ENCODE measurements around the gene KCTD13.
"Not testable (repeated sequence)": the region's sequence is repeated elsewhere in the genome, so short reads cannot be mapped to it uniquely, and the experiment has no call there.

Gene KCTD13, protein sequence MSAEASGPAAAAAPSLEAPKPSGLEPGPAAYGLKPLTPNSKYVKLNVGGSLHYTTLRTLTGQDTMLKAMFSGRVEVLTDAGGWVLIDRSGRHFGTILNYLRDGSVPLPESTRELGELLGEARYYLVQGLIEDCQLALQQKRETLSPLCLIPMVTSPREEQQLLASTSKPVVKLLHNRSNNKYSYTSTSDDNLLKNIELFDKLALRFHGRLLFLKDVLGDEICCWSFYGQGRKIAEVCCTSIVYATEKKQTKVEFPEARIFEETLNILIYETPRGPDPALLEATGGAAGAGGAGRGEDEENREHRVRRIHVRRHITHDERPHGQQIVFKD

DNA sequence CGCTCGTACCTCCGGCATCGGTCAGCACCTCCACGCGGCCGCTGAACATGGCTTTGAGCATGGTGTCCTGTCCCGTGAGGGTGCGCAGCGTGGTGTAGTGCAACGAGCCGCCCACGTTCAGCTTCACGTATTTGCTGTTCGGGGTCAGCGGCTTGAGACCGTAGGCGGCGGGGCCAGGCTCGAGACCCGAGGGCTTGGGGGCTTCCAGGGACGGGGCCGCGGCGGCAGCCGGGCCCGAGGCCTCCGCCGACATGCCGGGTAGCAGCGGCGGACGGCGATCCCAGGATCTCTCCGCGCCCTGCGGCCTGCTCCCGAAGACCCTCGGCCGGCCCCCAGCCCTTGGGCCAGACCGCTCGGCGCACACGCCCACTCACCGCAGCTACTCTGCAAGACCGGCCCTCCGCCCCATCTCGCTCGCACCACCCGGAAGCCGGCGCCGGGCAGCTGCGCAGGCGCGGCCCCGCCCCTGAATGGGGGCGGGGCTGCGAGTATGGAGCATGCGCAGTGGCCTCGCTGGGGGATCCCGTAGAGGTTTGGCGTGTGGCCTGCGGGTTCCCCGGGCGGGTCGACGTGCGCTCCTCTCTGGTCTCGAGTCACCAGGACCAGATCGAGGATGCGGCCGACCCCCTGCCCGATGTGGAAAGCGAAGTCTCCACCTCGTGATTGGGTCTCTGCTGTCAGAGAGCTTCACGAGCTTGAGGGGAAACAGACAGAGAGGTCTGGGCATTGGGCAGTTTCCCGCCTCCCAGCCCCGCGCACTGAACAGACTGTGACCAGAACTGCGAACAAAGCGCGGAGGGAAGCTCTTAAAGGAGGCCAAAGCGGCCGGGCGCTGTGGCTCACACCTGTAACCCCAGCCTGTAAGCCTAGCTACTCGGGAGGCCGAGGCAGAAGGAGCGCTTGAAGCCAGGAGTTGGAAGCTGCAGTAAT is at the start of gene KCTD13:
Gene KCTD13 (minus strand): TSS at position 446 of the 930 bp plus-strand sequence. CDS start 193 bp downstream, at position 253.
- peak; percentile 89 for DNase-seq

DNA sequence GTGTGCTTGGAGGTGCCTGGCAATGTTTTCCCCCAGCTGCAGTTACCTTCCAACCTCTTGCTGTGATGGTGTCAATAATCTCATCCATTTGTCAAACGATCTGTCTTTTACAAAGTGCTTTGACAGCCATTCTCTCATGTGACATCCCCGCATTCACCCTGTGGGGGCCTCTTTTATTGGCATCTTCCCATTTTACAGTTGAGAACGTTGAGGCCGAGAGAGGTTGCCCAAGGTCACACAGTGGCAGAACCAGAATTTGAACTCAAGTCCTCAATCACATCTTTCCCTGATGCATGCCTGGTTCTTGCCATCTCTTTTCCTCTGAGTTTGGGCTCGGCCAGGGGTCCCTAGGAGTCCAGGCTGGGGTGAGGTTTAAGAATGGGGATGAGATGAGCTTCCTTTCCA is 49.1 kb upstream of the KCTD13 start:
- DNase-seq: no peak

DNA sequence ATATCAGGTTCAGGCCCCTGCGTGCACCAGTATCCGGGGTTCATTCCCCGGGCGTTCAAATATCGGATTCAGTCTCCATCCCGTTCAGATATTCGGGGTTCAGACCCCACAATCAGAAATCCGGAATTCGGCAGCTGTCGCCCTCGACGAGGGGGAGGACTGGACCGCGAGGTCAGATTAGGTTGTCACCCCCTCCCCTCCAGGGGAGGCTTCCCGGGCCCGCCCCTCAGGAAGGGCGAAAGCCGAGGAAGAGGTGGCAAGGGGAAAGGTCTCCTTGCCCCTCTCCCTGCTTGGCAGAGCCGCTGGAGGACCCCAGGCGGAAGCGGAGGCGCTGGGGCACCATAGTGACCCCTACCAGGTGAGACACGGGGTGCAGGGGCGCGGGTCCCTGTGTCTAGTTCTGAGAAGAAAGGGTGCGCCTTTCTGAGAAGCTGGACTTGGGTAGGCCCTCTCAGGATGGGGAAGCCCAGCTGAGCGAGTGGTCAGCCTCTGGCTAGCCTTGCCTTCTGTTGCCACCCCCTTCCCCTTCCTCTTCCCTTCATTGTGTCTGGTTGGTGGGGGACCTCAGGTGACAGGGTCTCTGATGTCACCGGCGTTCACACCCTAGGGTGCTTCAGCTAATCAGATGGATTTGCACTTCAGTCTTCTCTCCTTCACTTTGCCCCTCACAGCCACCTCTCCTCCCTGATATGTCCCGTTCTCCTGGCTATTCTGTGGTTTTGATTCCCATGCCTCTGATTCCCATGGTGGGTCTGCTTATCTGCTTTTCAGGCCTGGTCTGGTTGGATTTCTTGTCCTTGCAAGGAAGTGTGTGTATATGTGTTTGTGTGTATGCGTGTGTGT is 48.5 kb upstream of the KCTD13 start:
- peak; percentile 45 for DNase-seq

DNA sequence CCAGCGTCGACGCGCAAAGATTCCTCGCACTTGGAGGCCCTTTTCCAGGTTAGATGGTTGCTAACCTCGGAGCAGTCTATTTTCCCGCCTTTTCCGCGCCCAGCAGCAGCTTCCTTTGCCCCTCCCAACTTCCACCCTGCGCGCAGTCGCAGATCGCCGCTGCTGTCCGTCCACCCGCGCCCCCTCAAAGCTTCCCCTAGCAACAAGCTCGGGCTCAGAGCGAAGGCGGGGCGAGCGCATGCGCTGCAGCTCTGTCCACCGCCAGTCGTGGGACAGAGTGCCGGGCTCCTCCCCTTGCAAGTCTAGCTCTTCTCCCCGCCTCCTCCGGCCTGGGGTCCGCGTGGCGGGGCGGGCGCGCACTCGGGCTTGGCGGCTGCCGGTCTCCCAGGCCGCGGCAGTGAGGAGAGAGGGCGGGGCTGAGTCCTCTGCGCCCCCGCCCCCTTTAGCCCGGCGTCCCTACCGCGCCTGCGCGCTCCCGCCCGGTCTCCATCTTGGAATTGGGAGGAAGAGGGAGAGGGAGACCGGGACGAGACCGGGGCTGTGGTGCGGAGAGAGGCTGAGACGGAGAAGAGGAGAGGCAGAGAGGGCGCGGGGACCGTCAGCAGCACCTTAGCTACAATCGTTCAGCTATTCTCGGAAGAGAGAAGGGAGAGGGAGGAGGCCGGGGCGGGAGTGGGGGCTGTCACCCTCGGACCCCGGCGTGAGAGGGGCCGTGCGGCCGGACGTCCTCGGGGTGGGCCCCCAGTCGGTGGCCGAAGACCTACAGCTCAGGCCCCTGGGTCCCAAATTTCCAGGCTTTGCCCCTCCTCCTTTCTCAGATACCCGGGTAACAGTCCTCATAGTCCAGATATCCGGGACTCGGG is 47.6 kb upstream of the KCTD13 start, which contains the start of gene TAOK2:
Gene TAOK2 (plus strand): TSS at position 485 of the 863 bp plus-strand sequence. CDS start 3,905 bp downstream, outside the sequence.
- DNase-seq: peak; percentile 99

DNA sequence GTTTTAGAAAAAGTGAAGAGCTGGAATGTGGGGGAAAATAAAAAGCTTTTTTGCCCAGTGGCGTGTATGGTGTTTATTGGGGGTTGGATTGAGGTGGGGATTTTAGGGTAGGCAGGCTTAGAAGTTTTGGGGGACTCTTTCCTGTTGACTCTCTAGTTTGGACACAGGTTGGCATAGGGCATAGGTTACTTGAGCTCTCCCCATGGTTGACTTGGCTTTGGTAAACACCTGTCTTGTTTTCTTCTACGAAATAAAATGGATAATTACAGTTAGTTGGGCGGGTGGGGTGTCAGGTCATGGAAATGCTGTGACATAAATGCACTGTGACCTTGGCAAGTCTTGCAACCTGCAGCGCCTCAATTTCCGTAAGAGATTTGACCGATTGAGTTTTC is 47.0 kb upstream of the KCTD13 start:
- DNase-seq: no peak

DNA sequence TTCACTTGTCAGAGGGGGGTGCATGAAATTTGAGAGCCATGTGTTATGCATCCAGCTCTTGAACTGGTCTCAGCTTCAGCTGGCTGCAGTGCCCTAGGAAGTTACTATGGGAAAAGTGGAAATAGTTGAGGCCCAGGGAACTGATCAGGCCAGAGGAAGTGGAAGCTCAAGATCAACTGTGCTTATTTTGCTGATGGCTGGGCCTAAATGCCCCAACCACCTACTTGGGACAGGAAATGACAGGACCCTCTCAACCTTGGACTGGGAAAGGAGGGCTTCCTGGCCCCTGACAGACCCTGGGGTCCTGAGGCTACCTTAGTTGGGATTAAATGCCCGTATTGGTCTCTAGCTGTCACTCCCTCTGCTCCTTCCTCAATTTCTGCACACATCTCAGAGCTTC is 46.5 kb upstream of the KCTD13 start:
- no peak for DNase-seq

DNA sequence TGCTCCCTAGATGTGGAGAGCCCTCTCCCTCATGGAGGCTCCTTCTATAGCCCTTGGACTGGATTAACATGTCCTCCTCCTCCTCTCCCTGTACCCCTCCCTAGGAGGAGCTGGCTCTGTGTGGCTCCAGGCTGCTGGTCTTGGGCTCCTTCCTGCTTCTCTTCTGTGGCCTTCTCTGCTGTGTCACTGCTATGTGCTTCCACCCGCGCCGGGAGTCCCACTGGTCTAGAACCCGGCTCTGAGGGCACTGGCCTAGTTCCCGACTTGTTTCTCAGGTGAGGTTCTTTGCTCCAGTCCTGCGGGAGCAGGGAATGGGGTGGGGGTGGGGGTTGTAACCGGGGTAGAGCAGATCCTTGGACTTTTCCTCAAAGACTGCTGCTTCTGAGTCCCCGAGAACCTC is 45.3 kb upstream of the KCTD13 start:
- DNase-seq: no peak

DNA sequence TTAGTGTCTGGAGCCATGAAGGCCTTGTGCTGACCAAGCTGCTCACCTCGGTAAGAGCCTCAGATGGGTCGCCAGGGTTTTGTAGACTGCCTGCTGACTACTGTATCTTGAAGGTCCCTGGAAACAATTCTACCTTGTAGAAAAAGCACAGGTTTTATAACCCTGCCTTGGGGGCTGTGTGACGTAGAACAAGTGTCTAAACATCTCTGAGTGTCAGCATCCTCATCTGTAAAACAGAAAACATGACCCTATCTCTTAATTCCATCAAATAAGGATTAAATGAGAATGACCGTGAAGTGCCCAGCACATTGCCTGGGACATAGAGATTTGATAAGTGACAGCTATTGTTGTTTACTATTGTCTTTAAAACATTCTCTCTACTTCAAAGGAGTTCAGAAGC is 42.2 kb upstream of the KCTD13 start:
- DNase-seq: no peak

DNA sequence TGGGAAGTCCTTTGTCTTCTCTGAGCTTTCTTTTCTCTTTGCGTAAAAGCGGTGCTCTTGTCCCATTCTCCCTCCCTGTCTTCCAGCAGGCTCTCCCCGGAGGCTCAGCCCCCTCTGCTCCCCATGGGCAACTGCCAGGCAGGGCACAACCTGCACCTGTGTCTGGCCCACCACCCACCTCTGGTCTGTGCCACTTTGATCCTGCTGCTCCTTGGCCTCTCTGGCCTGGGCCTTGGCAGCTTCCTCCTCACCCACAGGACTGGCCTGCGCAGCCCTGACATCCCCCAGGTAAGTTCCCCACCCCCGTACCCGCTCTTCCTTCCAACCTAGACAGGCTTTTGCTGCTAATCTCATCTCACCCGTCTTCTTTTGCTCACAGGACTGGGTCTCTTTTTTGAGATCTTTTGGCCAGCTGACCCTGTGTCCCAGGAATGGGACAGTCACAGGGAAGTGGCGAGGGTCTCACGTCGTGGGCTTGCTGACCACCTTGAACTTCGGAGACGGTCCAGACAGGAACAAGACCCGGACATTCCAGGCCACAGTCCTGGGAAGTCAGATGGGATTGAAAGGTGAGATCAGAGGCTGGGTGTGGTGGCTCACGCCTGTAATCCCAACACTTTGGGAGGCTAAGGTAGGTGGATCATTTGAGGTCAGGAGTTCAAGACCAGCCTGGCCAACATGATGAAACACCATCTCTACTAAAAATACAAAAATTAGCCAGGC is 37.2 kb upstream of the KCTD13 start:
- no peak for DNase-seq

DNA sequence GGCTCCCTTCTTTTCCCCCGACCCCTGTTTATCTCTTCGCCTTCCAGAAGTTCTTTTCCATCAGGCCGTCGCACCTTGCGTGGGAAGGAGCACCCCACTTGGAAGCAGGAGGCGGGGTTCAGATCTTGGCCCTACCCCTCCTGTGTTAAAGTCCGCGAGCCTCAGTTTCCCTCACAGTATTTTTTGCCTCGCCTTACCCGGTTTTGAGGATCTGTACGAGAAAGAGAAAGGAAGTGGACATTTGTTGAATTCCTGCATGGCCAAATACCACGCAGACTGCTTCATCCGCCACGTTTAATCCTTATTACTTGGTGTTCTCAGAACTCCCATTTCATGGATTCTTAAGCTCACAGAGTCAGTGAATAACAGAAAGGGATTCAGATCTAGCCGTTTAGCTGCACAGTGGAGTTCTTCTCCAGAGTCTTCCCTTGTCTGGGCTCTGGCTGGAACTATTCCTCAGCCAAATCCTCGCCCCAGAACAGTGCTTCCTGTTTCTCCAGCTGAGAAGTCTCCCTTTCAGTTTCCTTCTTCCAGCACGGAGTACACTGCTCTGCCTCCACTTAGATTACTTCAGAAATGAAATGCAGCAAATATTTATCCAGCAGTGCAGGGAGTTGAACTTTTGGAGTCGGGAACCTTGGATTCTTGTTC is 36.4 kb upstream of the KCTD13 start:
- no peak for DNase-seq

DNA sequence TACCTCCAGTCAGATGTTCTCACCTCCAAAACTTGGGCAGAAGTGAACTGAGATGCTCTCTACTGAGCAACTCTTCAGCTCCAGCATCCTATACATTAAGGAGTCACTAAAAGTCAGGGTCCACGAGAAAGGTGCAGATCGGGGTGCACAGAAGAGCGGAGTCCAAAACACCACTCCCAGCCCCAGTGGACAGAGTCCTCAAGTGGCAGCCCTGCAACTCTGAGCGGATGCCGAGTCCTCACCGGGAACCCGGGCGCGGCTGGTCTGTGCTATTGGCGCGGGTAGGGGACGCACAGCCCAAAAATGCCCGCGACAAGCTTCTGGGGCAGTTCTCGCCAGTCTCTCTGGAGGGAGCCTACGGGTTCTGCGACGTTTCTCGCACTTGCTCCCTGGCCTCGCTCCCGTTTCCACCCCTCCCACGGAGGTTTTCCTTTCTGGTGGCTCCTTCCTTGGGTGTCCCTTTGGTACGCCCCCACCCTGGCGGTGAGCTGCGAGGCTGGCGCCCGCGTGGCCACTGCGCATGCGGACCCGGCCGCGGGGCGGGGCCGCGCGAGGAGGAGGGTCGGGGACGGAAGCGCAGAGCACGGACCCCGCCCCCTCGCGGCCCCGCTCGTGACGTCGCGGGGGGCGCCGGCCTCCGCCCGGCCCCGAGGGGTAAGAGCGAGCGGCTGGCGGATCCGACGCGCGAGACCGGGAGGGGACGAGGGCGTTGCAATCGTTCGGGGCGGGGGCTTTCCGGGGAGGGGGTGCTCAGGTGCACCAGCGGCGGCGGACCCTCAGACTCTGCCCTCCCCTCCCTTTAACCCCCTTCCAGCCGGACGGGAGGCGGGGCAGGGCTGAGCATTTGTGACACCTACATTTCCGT is 35.7 kb upstream of the KCTD13 start, which contains the start of gene TMEM219:
Gene TMEM219 (plus strand): TSS at position 601 of the 865 bp plus-strand sequence. CDS start 1,065 bp downstream, outside the sequence.
- DNase-seq: peak; percentile 93

DNA sequence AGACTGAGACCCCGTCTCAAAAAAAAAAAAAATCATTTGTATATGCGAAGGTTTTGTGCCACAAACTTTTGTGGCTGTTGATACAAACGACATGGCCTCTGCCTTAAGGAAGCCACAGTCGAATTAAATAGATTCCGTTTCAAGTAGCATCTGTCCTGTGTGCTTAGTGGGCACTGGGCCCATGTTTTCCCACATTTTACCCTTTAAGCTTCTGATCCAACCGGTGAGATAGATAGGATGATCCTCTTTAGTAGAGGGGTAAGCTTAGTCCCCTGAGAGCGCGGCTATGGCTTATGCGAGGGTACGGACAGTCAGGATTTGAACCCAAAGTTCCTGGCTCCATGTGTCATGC is 35.1 kb upstream of the KCTD13 start:
- no peak for DNase-seq

DNA sequence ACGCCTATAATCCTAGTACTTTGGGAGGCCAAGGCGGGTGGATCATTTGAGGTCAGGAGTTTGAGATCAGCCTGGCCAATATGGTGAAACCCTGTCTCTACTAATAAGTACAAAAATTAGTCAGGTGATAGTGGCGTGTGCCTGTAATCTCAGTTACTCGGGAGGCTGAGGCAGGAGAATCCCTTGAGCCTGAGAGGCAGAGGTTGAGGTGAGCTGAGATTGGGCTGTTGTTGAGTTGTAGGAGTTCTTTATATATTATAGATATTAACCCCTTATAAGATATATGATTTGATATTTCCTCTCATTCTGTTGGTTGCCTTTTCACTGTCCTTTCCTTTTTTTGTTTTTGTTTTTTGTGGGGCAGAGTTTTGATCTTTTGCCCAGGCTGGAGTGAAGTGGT is 33.8 kb upstream of the KCTD13 start:
- DNase-seq: not testable (repeated sequence)

DNA sequence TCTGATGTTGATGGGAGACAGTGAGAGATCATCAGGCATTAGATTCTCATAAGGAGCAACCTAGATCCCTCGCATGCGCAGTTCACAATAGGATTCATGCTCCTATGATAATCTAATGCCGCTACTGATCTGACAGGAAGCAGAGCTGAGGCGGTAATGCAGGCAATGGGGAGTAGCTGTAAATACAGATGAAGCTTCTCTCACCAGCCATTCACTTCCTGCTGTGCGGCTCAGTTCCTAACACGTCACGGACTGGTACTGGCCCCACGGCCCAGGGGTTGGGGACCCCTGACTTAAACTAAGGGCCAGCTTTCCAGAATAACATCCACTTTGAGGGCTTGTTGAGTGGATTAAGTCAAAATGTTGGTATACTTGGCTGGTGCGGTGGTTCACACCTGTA is 33.3 kb upstream of the KCTD13 start:
- no peak for DNase-seq

DNA sequence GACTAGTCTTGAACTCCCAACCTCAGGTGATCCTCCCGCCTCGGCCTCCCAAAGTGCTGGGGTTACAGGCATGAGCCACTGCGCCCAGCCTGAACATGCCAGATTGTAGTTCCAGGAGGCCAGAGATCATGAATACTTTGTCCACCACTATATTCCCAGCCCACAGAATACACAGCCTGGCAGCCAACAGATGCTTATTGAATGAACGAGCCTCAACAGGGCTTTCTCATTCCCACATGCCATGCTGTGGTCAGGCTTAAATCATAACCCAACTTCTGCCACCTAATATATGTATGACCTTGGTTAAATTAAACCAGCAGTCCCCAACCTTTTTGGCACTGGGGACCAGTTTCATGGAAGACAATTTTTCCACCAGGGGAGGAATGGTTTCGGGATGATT is 32.7 kb upstream of the KCTD13 start:
- DNase-seq: no peak

DNA sequence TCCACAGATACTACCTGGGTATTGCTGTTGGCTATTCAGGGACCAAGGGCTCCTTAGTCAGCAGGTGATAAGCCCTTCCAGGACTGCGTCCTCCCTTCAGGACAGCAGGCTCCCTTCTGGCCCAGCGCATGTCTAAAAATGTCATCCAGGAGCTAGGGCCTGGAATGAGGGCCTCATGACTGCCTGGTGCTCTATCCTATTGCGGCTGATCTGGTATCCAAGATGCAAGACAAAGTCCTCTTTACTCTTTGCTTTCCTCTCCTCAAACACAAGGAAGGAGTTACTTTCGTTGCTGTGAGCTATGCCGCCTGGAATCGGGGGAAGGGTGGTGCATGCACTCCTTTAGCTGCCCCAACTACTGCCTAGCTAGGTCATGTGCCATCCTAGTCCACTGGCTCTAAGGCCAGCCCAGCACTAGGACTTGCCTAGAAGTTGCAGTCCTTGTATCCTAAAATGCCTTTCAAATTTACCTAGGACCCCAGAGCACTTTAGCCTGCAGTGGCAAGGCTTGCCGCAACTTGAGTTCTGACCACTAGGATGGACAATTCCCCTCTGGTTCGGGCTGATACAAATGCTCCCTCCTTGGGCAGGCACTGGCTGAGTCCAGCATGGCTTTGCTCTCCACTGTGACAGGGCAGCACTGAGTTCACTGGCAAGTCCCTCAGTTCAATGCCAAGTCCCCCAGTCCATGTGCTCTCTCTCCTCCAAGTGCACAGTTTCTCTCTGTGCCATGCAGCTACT is 25.8 kb upstream of the KCTD13 start:
- no peak for DNase-seq

DNA sequence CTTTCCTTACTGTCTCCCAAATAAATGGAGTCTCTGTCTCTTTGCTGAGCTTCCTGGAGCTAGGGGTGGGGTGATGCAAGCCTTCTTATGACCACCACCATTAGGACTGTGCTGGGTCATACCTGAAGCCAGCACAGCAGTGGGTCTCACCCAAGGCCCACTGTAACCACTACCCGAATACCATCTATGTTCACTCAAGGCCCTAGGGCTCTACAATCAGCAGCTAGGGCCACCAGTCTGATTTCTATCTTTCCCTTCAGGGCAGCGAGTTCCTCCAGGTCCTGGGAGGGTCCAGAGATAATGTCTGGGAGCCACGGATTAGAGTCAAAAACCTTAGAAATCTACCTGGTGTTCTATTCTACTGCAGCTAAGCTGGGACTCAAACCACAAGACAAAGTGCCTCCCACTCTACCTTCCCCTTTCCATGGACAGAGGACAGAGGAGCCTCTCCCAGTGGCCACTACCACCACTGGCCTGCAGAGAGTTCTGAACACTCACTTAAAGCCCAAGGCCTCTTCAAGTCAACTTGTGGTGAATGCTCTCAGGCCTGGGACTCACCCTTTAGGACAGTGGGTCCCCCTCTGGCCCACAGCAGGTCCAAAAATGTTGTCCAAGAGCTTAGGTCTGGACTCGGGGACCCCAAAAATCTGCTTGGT is 24.9 kb upstream of the KCTD13 start:
- DNase-seq: no peak

DNA sequence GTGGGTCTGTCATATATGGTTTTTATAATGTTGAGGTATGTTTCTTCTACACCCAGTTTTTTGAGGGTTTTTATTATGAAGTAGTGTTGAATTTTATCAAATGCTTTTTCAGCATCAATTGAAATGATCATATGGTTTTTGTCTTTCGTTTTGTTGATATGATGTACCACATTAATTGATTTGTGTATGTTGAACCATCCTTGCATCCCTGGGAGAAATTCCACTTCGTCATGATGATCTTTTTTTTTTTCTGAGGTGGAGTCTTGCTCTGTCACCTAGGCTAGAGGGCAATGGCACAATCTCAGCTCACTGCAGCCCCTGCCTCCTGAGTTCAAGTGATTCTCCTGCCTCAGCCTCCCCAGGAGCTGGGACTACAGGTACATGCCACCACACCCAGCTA is 21.9 kb upstream of the KCTD13 start:
- no peak for DNase-seq

Measured in CD4-positive, alpha-beta T cell treated with Interferon gamma for 1 hour (primary cell).